GM18951 (cell line): Measurements from ENCODE around the gene UVRAG.

Experiments
- POLR2A ChIP-seq: IDR thresholded peaks from 4 replicates; pipeline ENCODE4 v1.6.1; 2011; ENCODE audit warnings: mild to moderate bottlenecking; ENCODE audit not compliant: insufficient read length, insufficient read depth; ENCODE audit errors: extremely low read depth
- in situ Hi-C: fragments of 300-500 bp; cut with MboI; formaldehyde crosslinking; loops from one replicate; pipeline ENCODE4 v1.12.0; 2022; ENCODE audit warnings: low sequenced_read_pairs, mixed read lengths, inconsistent platforms; ENCODE audit not compliant: unreplicated experiment

UVRAG gene

DNA sequence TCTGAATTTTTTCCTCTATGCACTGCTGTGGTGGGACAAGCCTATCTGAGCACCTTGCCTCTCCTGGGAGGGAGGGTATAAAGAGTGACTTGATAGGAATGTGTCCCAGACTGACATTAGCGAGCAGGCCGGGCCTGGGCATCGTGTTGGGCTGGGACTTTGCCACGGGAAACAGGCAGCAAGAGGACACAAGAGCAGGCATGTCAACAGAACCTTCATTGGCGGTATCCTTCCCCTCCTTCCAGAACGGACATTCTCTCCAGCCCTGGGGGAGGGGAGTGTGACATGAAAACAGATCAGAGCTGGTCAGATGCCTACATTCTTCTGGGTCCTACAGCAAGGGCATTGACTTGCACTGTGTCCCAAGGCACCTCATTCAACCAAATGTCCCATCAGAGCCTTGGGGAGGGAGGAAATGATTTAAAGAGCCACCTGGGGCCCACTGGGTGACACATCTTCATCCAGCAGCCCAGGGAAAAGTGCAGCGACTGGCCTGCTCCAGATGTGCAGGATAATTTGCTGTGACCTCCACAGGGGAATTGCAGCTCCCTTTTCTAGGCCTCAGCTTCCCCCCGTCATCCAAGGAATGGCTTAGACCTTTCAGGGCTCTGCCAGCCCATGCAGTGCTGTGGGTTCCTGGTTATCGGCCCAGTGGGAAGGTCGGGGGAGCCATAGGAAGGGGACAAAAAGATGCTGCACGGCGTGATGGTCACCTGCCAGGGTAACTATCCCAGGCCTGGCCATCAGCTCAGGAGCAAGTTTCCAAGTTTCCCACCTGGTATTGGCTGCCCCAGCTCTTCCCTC, 21.8 kb upstream of the UVRAG start:
- no peak for TF ChIP-seq POLR2A
- in situ Hi-C loops: no loop called here

- in situ Hi-C loops: no loop called here
- TF ChIP-seq POLR2A: no peak
These were observed 21.0 kb upstream of the UVRAG start for GRCh38 chr11:75793966-75794365.

GRCh38 chr11:75795276-75796090, 19.5 kb upstream of the UVRAG start:
- TF ChIP-seq POLR2A: no peak
- in situ Hi-C loops: no loop called here

GRCh38 chr11:75796091-75796435, 18.9 kb upstream of the UVRAG start:
- TF ChIP-seq POLR2A: no peak

DNA sequence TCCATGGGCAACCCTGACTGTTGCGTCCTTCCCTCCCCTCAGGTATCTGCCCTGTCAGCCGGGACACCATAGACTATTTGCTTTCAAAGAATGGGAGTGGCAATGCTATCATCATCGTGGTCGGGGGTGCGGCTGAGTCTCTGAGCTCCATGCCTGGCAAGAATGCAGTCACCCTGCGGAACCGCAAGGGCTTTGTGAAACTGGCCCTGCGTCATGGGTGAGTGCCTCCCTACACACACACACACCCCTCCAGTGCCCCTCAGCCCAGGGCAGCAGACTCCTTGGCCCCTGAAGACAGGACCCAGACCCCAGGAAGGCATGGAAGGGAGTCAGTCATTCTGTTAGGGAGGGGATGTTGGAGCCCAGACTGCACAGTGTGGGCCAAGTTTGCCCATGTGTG, 17.9 kb upstream of the UVRAG start:
- TF ChIP-seq POLR2A: no peak
- in situ Hi-C loops: no loop called here

More at GRCh38 chr11:75796091-75796435, 18.9 kb upstream of the UVRAG start:
- in situ Hi-C loops: no loop called here

DNA sequence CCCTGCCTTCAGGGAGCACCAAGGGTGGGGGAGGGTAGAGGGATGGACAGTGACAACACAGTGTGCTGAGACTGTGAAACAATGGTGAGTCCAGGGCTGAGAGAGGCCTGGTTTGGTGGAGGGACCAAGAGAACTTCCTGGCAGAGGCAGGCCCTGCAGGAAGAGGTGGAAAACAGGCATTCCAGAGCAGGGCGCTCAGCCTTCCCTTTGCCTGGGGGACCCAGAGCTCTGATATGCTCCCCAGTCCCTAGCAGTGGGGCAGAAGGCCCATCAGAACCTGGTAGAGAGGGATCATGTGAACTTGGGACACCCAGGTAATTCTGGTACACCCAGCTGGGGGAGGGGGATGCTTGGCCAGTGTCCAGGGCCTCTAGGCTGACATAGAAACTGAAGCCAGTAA, 17.2 kb upstream of the UVRAG start:
- TF ChIP-seq POLR2A: no peak
- in situ Hi-C loops: no loop called here

DNA sequence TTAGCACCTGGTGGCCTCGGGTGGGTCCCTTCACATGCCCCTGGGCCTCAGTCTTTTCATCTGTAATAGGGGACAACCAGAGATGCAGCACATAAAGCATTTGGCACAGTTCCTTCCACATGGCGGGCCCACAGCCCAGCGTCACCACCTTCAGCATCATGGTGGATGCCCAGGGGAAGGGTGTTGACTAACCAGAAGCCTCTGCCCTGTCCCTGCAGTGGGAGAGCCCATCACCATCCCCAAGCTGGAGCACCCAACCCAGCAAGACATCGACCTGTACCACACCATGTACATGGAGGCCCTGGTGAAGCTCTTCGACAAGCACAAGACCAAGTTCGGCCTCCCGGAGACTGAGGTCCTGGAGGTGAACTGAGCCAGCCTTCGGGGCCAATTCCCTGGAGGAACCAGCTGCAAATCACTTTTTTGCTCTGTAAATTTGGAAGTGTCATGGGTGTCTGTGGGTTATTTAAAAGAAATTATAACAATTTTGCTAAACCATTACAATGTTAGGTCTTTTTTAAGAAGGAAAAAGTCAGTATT, 14.8 kb upstream of the UVRAG start:
- TF ChIP-seq POLR2A: no peak
- in situ Hi-C loops: no loop called here

DNA sequence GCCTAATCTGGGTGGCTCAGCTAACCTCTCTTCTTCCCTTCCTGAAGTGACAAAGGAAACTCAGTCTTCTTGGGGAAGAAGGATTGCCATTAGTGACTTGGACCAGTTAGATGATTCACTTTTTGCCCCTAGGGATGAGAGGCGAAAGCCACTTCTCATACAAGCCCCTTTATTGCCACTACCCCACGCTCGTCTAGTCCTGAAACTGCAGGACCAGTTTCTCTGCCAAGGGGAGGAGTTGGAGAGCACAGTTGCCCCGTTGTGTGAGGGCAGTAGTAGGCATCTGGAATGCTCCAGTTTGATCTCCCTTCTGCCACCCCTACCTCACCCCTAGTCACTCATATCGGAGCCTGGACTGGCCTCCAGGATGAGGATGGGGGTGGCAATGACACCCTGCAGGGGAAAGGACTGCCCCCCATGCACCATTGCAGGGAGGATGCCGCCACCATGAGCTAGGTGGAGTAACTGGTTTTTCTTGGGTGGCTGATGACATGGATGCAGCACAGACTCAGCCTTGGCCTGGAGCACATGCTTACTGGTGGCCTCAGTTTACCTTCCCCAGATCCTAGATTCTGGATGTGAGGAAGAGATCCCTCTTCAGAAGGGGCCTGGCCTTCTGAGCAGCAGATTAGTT, 14.2 kb upstream of the UVRAG start:
- in situ Hi-C loops: no loop called here
- no peak for TF ChIP-seq POLR2A

DNA sequence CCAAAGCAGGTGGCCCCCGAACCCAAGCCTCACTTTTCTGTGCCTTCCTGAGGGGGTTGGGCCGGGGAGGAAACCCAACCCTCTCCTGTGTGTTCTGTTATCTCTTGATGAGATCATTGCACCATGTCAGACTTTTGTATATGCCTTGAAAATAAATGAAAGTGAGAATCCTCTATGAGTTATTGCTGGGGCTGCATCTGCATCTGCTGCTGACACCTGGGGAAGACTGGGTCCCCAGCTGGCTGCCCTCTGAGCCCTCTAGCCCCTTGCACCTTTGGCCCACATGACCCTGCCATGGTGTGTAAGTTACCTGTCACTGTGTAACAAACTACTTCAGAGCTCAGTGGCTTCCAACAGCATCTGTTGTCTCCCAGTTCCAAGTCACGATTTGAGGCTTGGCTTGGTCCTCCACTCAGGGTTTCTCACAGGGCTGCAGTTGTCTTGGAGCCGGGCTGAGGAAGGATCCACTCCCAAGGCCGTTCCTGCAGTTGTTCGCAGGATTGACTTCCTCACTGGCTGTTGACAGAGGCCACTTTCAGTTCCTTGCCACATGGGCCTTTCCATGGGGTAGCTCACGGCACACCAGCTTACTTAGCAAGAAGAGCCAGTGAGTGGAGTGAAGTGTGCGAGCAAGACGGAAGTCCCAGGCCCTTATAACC, 13.5 kb upstream of the UVRAG start:
- TF ChIP-seq POLR2A: no peak
- in situ Hi-C loops: no loop called here

DNA sequence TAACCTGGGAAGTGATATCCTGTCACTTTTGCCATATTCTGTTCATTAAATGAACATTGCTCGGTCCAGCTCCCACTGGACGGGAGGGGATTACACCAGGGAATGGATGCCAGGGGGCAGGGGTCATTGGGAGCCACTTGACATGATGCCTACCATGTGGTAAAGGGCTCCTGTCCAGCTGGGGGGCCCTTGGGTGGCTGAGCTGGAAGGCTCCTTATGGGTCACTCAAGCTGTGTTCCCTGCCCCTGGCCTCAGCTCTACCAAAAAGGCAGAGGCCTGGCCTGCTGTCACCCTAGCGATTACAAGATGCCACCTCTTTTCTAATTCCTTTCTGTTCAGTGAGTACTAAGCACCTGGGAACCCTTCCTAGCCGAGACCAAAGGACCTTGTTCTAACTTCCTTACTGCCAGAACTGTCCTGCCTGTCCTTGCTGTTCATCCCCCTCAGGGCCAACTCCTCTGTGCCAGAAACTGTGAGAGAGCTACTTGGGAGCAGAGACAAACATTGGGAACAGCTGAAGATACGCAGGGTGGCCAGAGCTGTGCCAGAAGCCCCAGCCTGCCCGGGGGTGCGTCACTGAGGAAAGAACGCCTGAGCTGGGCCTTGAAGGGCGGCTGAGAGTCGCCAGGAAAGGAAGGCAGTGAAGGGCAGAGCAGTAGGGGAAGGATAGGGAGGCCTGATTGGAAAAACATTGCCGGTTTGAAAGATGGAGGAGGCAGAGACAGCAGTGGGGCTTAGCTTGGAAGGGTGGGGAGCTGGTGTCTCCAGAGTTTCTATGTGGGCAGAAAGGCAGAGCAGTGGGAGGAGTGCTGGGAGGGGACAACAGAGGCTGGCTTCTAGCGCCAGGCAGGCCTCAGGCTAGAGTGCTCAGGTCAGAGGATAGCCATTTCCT, 12.7 kb upstream of the UVRAG start:
- TF ChIP-seq POLR2A: no peak
- in situ Hi-C loops: no loop called here

DNA sequence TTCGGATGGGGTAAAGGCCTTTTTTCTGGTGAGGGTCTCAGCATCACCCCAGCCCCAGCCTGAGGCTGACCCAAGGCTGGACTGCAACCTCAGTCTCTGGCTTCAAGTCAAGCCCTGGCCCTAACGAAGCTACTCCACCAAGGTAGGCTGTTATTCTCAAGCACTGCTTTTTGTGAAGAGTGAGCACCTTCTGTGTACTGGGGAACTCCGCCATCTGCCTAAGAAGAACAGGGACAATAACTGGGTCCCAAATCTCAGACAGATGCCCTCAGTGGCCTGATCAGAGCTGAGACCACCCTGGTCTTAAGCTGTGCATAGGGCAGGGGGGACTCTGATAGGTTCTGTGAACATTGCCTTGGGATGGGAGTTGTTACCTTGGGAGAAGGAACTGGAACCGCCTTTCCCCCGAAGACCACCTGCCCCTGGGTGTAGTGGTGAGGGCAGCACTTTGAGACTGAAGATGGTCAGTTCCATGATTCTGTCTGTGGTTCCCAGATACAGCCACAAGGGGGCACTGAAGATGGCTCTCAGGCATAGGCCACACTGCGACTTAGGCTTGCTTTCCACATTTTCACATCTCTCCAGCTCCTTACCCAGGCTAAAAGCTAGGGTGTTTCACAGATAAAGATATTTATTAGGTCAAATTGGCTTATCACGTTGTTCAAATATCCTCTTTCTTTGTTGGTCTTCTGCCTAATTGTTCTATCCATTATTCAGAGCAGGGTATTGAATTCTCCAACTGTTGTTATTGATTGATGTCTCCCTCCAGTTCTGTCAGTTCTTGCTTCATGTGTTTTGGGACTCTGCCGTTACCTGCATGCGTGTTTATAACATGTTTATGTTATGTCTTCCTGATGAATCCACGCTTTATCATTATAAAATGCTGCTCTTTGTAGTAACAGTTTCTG, 11.8 kb upstream of the UVRAG start:
- TF ChIP-seq POLR2A: no peak
- in situ Hi-C loops: no loop called here
